Sigmoid colon (tissue), 4 donors: ENCODE data around the gene AVPR1A.

Experiments
- CTCF ChIP-seq, 4 experiments: fragments of 450-650 bp in 3 of 4; fragments of 200-600 bp in 1 of 4; IDR thresholded peaks; one replicate each; pipeline ENCODE4 v1.5.1; 2016 to 2019; ENCODE audit warnings: antibody characterized with exemption in 4 of 4, mild to moderate bottlenecking in 3 of 4, moderate library complexity in 2 of 4
- EP300 ChIP-seq, 4 donors: sonication (generic); formaldehyde crosslinking; IDR thresholded peaks; one replicate each; pipeline ENCODE4 v1.6.1; 2017; ENCODE audit warnings: antibody characterized with exemption in 4 of 4
- POLR2A ChIP-seq, 2 donors: fragments of 450-650 bp; IDR thresholded peaks; one replicate each; pipeline ENCODE4 v1.6.1; 2016; ENCODE audit warnings: antibody characterized with exemption in 2 of 2, mild to moderate bottlenecking in 2 of 2, moderate library complexity in 2 of 2
- POLR2AphosphoS5 ChIP-seq, 4 donors: sonication (generic); formaldehyde crosslinking; IDR thresholded peaks; one replicate each; pipeline ENCODE4 v1.6.1; 2017; ENCODE audit warnings: antibody characterized with exemption in 4 of 4

GRCh38 chr12:63179224-63179623, 28.2 kb upstream of the AVPR1A start:
- no peak for TF ChIP-seq POLR2A (IDR thresholded peaks at IDR 0.05)
- TF ChIP-seq CTCF (IDR thresholded peaks at IDR 0.05), result no peak
- no peak for TF ChIP-seq POLR2AphosphoS5 (IDR thresholded peaks at IDR 0.05)
- TF ChIP-seq EP300 (IDR thresholded peaks at IDR 0.05), result no peak
